ENCODE data around the gene OTX1. TPM values are rescaled to one million over a fixed set of nuclear protein-coding genes. Genes with fewer than 3 reads are reported as not detected.

The OTX1 gene
- total RNA-seq, 1 experiment from 2014 or later: 13.1 TPM

- ATAC-seq: no peak
- H3K27me3 ChIP-seq (ENCODE audit: insufficient read depth, low read length): no peaks in the 10 kb centered on the region
- H3K9me2 ChIP-seq (ENCODE audit: insufficient read depth): no peaks in the 10 kb centered on the region
- H3K9me3 ChIP-seq (ENCODE audit: control insufficient read depth in 1 of 2, insufficient read depth in 1 of 2, low read depth in 1 of 2, low read length in 2 of 2): no peaks in the 10 kb centered on the region
- H3K79me2 ChIP-seq (ENCODE audit: insufficient read depth, low read length): no peaks in the 10 kb centered on the region
- H3K4me1 ChIP-seq (ENCODE audit: control insufficient read depth in 1 of 2, insufficient read depth in 2 of 2, low read length in 2 of 2): peaks cover 2 to 6% of the 10 kb centered on the region in 2 experiments; a peak in 2 of 4 replicates
- H2AFZ ChIP-seq (ENCODE audit: low read depth, low read length, poor library complexity, severe bottlenecking): no peak overlapping the region
- intact Hi-C loops (cut with micrococcal nuclease): no loop called here
- H3K27ac ChIP-seq (ENCODE audit: low read depth, low read length): no peak overlapping the region
- ChIA-PET CTCF (no interaction called here), POLR2A (no interaction called here), RAD21 (ENCODE audit: low non-redundant PET in 1 of 2, low total read pairs in 2 of 2, uncharacterized antibody in 2 of 2, unreplicated experiment in 2 of 2) (no interaction called here)
- no TSS peak for BruUV-seq (replicated peaks)
- H4K20me1 ChIP-seq (ENCODE audit: insufficient read depth): 0 out of 2 replicates have a peak, but pooled peaks cover 4% of the 10 kb centered on the region
- no peak overlapping the region for H3K9ac ChIP-seq (ENCODE audit: low read length)
- no peak for DNase-seq (ENCODE audit: low read depth, low spot score)
- TF ChIP-seq POLR2AphosphoS5 (IDR thresholded peaks at IDR 0.05; ENCODE audit: low read depth, low read length) (no peak), SRF (IDR thresholded peaks at IDR 0.05; ENCODE audit: low read depth) (no peak), JUND (IDR thresholded peaks at IDR 0.05) (no peak), ZFX (IDR thresholded peaks at IDR 0.05) (no peak), SP1 (IDR thresholded peaks at IDR 0.05; ENCODE audit: low read depth) (no peak), REST (IDR thresholded peaks at IDR 0.05; ENCODE audit: low read depth) (no peak), EZH2 (IDR thresholded peaks at IDR 0.05) (no peak), FOSL1 (IDR thresholded peaks at IDR 0.05; ENCODE audit: low read depth) (no peak)
- no peak overlapping the region for H3K4me3 ChIP-seq (replicated peaks in 1 of 2; ENCODE audit: low read depth in 1 of 2, low read length in 2 of 2)
- no peak overlapping the region for H3K4me2 ChIP-seq (ENCODE audit: low read length)
- peaks cover 0 to 3% of the 10 kb centered on the region in 2 experiments; a peak in 1 of 4 replicates for H3K36me3 ChIP-seq (ENCODE audit: control insufficient read depth in 1 of 2, insufficient read depth in 2 of 2, low read length in 2 of 2)
Measured at GRCh38 chr2:63044362-63045327, 6.0 kb upstream of the OTX1 start.
